Neuronal stem cell (in vitro differentiated cells): ENCODE results near the gene RNF166.
A peak's percentile ranks its signal among the peaks of the same experiment; 100 is the strongest.

Source experiments
- DNase-seq: peaks from one replicate; pipeline ENCODE4 v3.0.0-alpha.2; 2013; ENCODE audit warnings: low spot score
- H2AFZ ChIP-seq: one replicate; pipeline ENCODE4 v1.6.1; 2013; ENCODE audit warnings: mild to moderate bottlenecking, low read length, inconsistent platforms
- H2AK5ac ChIP-seq: 2 replicates; pipeline ENCODE4 v1.6.1; 2013; ENCODE audit warnings: low read depth, mild to moderate bottlenecking, inconsistent platforms, low read length, moderate library complexity, mixed read lengths
- H2BK120ac ChIP-seq: 2 replicates; pipeline ENCODE4 v1.6.1; 2013; ENCODE audit warnings: low read depth, mild to moderate bottlenecking, inconsistent platforms, low read length, moderate library complexity, mixed read lengths
- H2BK12ac ChIP-seq: one replicate; pipeline ENCODE4 v1.6.1; 2013; ENCODE audit warnings: low read length, inconsistent platforms
- H2BK15ac ChIP-seq: 2 replicates; pipeline ENCODE4 v1.6.1; 2013; ENCODE audit warnings: mild to moderate bottlenecking, low read length, inconsistent platforms, mixed read lengths
- H2BK5ac ChIP-seq: one replicate; pipeline ENCODE4 v1.6.1; 2013; ENCODE audit warnings: inconsistent platforms, mild to moderate bottlenecking, low read length, moderate library complexity
- H3K14ac ChIP-seq: one replicate; pipeline ENCODE4 v1.6.1; 2013; ENCODE audit warnings: low read length, inconsistent platforms
- H3K18ac ChIP-seq: 2 replicates; pipeline ENCODE4 v1.6.1; 2013; ENCODE audit warnings: low read length, inconsistent platforms
- H3K23ac ChIP-seq: 2 replicates; pipeline ENCODE4 v1.6.1; 2013; ENCODE audit warnings: low read depth, mild to moderate bottlenecking, mixed read lengths, low read length, inconsistent platforms; ENCODE audit not compliant: poor library complexity
- H3K27ac ChIP-seq: replicated peaks from 3 replicates; pipeline ENCODE4 v1.5.1; 2013; ENCODE audit warnings: low read length, inconsistent platforms
- H3K27me3 ChIP-seq, 3 experiments: 2 replicates each; pipeline ENCODE4 v1.6.1; 2013; ENCODE audit warnings: low read length in 3 of 3, mild to moderate bottlenecking in 2 of 3, inconsistent platforms in 1 of 3, low read depth in 1 of 3, mixed read lengths in 1 of 3, moderate library complexity in 1 of 3; ENCODE audit not compliant: control insufficient read depth in 3 of 3, insufficient read depth in 3 of 3
- H3K36me3 ChIP-seq, 2 donors: replicated peaks in 1 of 2; 2 replicates each; pipeline ENCODE4 v1.6.1; 2013; ENCODE audit warnings: low read length in 2 of 2; ENCODE audit not compliant: control insufficient read depth in 2 of 2, insufficient read depth in 2 of 2
- H3K4ac ChIP-seq: 2 replicates; pipeline ENCODE4 v1.6.1; 2013; ENCODE audit warnings: inconsistent platforms, mild to moderate bottlenecking, low read length, moderate library complexity
- H3K4me1 ChIP-seq, 2 donors: 1 replicate in 1 of 2; 2 replicates in 1 of 2; pipeline ENCODE4 v1.6.1; 2013; ENCODE audit warnings: low read length in 2 of 2, low read depth in 1 of 2; ENCODE audit not compliant: control insufficient read depth in 2 of 2, insufficient read depth in 1 of 2
- H3K4me2 ChIP-seq: one replicate; pipeline ENCODE4 v1.6.1; 2013; ENCODE audit warnings: mild to moderate bottlenecking, low read length, inconsistent platforms; ENCODE audit not compliant: insufficient read depth, poor library complexity, severe bottlenecking
- H3K4me3 ChIP-seq, 2 donors: 2 replicates each; pipeline ENCODE4 v1.5.1; 2013; ENCODE audit warnings: low read length in 2 of 2, mild to moderate bottlenecking in 2 of 2, inconsistent platforms in 1 of 2, moderate library complexity in 1 of 2
- H3K79me1 ChIP-seq: one replicate; pipeline ENCODE4 v1.6.1; 2013; ENCODE audit warnings: low read depth, mild to moderate bottlenecking, inconsistent platforms, low read length, moderate library complexity
- H3K9ac ChIP-seq: one replicate; pipeline ENCODE4 v1.6.1; 2013; ENCODE audit warnings: mild to moderate bottlenecking, low read depth, low read length, inconsistent platforms; ENCODE audit not compliant: poor library complexity
- H3K9me3 ChIP-seq, 2 donors: replicated peaks in 1 of 2; 2 replicates each; pipeline versions ENCODE3 to v1.6.1; 2013; ENCODE audit warnings: low read length in 2 of 2, mild to moderate bottlenecking in 2 of 2, inconsistent platforms in 1 of 2, low read depth in 1 of 2, mixed read lengths in 1 of 2, moderate library complexity in 1 of 2; ENCODE audit not compliant: control insufficient read depth in 2 of 2, insufficient read depth in 1 of 2
- H4K8ac ChIP-seq: one replicate; pipeline ENCODE4 v1.6.1; 2013; ENCODE audit warnings: low read depth, mild to moderate bottlenecking, inconsistent platforms, low read length, moderate library complexity
- H4K91ac ChIP-seq: one replicate; pipeline ENCODE4 v1.6.1; 2013; ENCODE audit warnings: low read length, low read depth, mild to moderate bottlenecking, inconsistent platforms; ENCODE audit not compliant: poor library complexity
- WGBS, 2 donors: extraction: QIAGEN DNeasy Blood & Tissue Kit; methylation state at CpG; one replicate each; pipeline ENCODE4 v1.1.7; 2013; ENCODE audit warnings: missing lambda C conversion rate in 2 of 2, mixed read lengths in 1 of 2; ENCODE audit not compliant: insufficient read length in 2 of 2, insufficient replicate concordance in 1 of 2; ENCODE audit errors: extremely low coverage in 2 of 2; 5-methylcytosine and 5-hydroxymethylcytosine counted together

Gene RNF166

GRCh38 chr16:88738151-88739084 lies 32.2 kb upstream of the RNF166 start:
- Histone ChIP-seq H3K18ac (peak overlapping the region; percentile 98), H2AK5ac (peak overlapping the region; percentile 100), H3K23ac (no peak overlapping the region), H3K4ac (peak overlapping the region; percentile 97), H3K4me2 (no peak overlapping the region), H2AFZ (no peak overlapping the region), H2BK120ac (peak overlapping the region; percentile 81), H3K14ac (peak overlapping the region; percentile 71), H2BK15ac (peak overlapping the region; percentile 90), H3K27ac (no peak overlapping the region), H2BK12ac (peak overlapping the region; percentile 99), H2BK5ac (peak overlapping the region; percentile 88), H3K4me3 (no peak overlapping the region), H3K4me1 (peaks cover 2 to 3% of the 10 kb centered on the region in 2 donors), H3K9me3 (no peaks in the 10 kb centered on the region), H3K9ac (peak overlapping the region; percentile 84), H3K79me1 (no peaks in the 10 kb centered on the region), H3K27me3 (peaks cover 0 to 7% (median 0%) of the 10 kb centered on the region in 3 experiments), H3K36me3 (no peaks in the 10 kb centered on the region), H4K8ac (peak overlapping the region; percentile 97), H4K91ac (no peak overlapping the region)
- DNase-seq: no peak
- no CpG with 5 or more reads among the region's 41 CpGs for WGBS, 2 donors

- Histone ChIP-seq H2AFZ (peak overlapping the region; percentile 66), H3K27me3 (peaks cover 0 to 7% (median 0%) of the 10 kb centered on the region in 3 experiments), H3K4me1 (peaks cover 2 to 3% of the 10 kb centered on the region in 2 donors), H3K18ac (peak overlapping the region; percentile 98), H2BK15ac (peak overlapping the region; percentile 98), H3K36me3 (no peaks in the 10 kb centered on the region), H3K4me2 (peak overlapping the region; percentile 14), H3K9me3 (no peaks in the 10 kb centered on the region), H2BK5ac (peak overlapping the region; percentile 88), H2BK120ac (peak overlapping the region; percentile 81), H3K27ac (no peak overlapping the region), H3K23ac (peak overlapping the region; percentile 96), H3K9ac (peak overlapping the region; percentile 84), H2BK12ac (peak overlapping the region; percentile 99), H3K4me3 (no peak overlapping the region), H3K4ac (peak overlapping the region; percentile 97), H2AK5ac (peak overlapping the region; percentile 100), H4K91ac (peak overlapping the region; percentile 19), H4K8ac (peak overlapping the region; percentile 97), H3K14ac (peak overlapping the region; percentile 97), H3K79me1 (no peaks in the 10 kb centered on the region)
- WGBS, 2 donors: no CpG with 5 or more reads among the region's 54 CpGs
- DNase-seq: peak; percentile 69
Measured at GRCh38 chr16:88737298-88738150, 31.3 kb upstream of the RNF166 start.

GRCh38 chr16:88736496-88736895 lies 30.3 kb upstream of the RNF166 start:
- Histone ChIP-seq H3K9ac (no peak overlapping the region), H2BK120ac (no peak overlapping the region), H3K4ac (no peak overlapping the region), H2BK15ac (peak overlapping the region; percentile 98), H3K79me1 (no peaks in the 10 kb centered on the region), H4K8ac (peak overlapping the region; percentile 65), H3K4me3 (no peak overlapping the region), H3K36me3 (no peaks in the 10 kb centered on the region), H3K4me1 (peaks cover 2 to 3% of the 10 kb centered on the region in 2 donors), H3K4me2 (no peak overlapping the region), H3K14ac (no peak overlapping the region), H2BK5ac (peak overlapping the region; percentile 88), H3K27ac (no peak overlapping the region), H3K23ac (peak overlapping the region; percentile 65), H3K9me3 (no peaks in the 10 kb centered on the region), H2AK5ac (peak overlapping the region; percentile 99), H2AFZ (no peak overlapping the region), H4K91ac (no peak overlapping the region), H3K18ac (peak overlapping the region; percentile 27), H2BK12ac (peak overlapping the region; percentile 73), H3K27me3 (peaks cover 0 to 7% (median 0%) of the 10 kb centered on the region in 3 experiments)
- WGBS, 2 donors: no CpG with 5 or more reads among the region's 21 CpGs
- no peak for DNase-seq
